Measurements from ENCODE around the gene QRSL1. TPM values are rescaled to one million over a fixed set of nuclear protein-coding genes. Genes with fewer than 3 reads are reported as not detected.
"Not testable (repeated sequence)": the region's sequence is repeated elsewhere in the genome, so short reads cannot be mapped to it uniquely, and the experiment has no call there.

QRSL1 gene, protein sequence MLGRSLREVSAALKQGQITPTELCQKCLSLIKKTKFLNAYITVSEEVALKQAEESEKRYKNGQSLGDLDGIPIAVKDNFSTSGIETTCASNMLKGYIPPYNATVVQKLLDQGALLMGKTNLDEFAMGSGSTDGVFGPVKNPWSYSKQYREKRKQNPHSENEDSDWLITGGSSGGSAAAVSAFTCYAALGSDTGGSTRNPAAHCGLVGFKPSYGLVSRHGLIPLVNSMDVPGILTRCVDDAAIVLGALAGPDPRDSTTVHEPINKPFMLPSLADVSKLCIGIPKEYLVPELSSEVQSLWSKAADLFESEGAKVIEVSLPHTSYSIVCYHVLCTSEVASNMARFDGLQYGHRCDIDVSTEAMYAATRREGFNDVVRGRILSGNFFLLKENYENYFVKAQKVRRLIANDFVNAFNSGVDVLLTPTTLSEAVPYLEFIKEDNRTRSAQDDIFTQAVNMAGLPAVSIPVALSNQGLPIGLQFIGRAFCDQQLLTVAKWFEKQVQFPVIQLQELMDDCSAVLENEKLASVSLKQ
- 13.4 and 22.6 TPM in 2 replicates for total RNA-seq

GRCh38 chr6:106629103-106629858 lies at the start of gene QRSL1, which contains the start of gene RTN4IP1:
QRSL1 (plus strand) TSS chr6:106629578; CDS start chr6:106629682, 104 bp downstream.
RTN4IP1 (minus strand) TSS chr6:106629498; CDS start chr6:106629021, 477 bp downstream.
- Histone ChIP-seq H3K36me3 (ENCODE audit: control insufficient read depth, insufficient read depth, low read length) (no peaks in the 10 kb centered on the region), H3K4me3 (ENCODE audit: low read depth, low read length) (peak within 1 kb of the TSS; percentile 73), H3K27me3 (ENCODE audit: control insufficient read depth, insufficient read depth, low read length) (no peaks in the 10 kb centered on the region)
- DNase-seq (ENCODE audit: low read depth) = peak; percentile 87
- no peak for FAIRE-seq
- TF ChIP-seq, protein P1, sequence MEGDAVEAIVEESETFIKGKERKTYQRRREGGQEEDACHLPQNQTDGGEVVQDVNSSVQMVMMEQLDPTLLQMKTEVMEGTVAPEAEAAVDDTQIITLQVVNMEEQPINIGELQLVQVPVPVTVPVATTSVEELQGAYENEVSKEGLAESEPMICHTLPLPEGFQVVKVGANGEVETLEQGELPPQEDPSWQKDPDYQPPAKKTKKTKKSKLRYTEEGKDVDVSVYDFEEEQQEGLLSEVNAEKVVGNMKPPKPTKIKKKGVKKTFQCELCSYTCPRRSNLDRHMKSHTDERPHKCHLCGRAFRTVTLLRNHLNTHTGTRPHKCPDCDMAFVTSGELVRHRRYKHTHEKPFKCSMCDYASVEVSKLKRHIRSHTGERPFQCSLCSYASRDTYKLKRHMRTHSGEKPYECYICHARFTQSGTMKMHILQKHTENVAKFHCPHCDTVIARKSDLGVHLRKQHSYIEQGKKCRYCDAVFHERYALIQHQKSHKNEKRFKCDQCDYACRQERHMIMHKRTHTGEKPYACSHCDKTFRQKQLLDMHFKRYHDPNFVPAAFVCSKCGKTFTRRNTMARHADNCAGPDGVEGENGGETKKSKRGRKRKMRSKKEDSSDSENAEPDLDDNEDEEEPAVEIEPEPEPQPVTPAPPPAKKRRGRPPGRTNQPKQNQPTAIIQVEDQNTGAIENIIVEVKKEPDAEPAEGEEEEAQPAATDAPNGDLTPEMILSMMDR (IDR thresholded peaks at IDR 0.05; ENCODE audit: insufficient read depth, low read length, severe bottlenecking) = no peak

DNA sequence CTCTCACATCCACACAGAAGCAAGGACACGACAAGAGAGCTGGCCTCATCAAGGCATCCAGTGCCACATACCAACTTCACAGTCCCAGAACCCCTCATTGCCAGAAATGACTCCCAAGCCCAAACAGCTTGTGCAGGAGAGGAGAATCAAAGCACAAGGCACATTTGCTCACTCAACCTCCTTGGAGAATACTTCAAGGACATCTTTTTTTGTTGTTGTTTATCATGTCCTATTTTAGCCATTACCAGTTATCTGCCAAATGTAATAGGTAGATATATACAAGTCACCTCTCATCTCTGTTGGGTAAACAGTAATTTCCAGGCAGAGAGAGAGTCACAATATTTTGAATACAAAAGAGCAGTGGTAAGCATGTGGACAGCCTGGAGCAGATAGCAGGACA lies 47.9 kb upstream of the QRSL1 start:
- DNase-seq (ENCODE audit: low read depth) = no peak
- TF ChIP-seq, protein P1 (IDR thresholded peaks at IDR 0.05; ENCODE audit: insufficient read depth, low read length, severe bottlenecking) = no peak
- H3K36me3 ChIP-seq (ENCODE audit: control insufficient read depth, insufficient read depth, low read length) = peaks cover 3% of the 10 kb centered on the region
- H3K4me3 ChIP-seq (ENCODE audit: low read depth, low read length) = no peak overlapping the region
- no peaks in the 10 kb centered on the region for H3K27me3 ChIP-seq (ENCODE audit: control insufficient read depth, insufficient read depth, low read length)
- no peak for FAIRE-seq

DNA sequence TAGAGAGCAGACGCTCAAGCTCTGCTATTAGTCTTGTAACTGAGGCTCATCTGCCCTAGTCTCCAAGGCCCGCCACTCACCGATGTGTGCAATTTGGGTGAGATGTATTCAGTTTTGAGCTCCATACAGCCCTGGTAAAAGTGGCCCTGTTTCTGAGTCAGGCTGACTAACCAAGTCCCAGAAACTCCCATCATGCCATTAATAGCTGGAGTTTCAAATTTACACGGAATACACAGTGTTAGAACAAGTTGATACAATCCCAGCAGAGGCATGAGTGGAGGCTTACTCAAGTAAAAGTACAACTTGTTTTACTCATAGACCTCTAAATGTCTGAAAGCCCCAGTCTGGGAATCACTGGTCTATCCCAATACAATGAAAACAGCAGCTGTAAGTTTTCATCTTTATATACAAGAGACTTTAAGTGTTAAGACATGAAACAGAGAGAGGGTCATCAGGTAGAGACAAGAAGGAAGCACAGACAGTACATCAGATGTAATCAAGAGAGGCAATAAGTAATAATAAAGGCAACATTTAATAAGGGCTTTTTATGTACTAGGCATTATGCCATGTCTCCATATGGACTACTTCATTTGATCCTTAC lies 42.5 kb upstream of the QRSL1 start:
- Histone ChIP-seq H3K36me3 (ENCODE audit: control insufficient read depth, insufficient read depth, low read length) (peaks cover 4% of the 10 kb centered on the region), H3K4me3 (ENCODE audit: low read depth, low read length) (no peak overlapping the region), H3K27me3 (ENCODE audit: control insufficient read depth, insufficient read depth, low read length) (no peaks in the 10 kb centered on the region)
- TF ChIP-seq, protein P1 (IDR thresholded peaks at IDR 0.05; ENCODE audit: insufficient read depth, low read length, severe bottlenecking) = no peak
- DNase-seq (ENCODE audit: low read depth) = peak; percentile 96
- FAIRE-seq = no peak

GRCh38 chr6:106588937-106589336 lies 40.4 kb upstream of the QRSL1 start:
- not testable (repeated sequence) for H3K36me3 ChIP-seq (ENCODE audit: control insufficient read depth, insufficient read depth, low read length); H3K4me3 ChIP-seq (ENCODE audit: low read depth, low read length); H3K27me3 ChIP-seq (ENCODE audit: control insufficient read depth, insufficient read depth, low read length); FAIRE-seq; DNase-seq (ENCODE audit: low read depth)

DNA sequence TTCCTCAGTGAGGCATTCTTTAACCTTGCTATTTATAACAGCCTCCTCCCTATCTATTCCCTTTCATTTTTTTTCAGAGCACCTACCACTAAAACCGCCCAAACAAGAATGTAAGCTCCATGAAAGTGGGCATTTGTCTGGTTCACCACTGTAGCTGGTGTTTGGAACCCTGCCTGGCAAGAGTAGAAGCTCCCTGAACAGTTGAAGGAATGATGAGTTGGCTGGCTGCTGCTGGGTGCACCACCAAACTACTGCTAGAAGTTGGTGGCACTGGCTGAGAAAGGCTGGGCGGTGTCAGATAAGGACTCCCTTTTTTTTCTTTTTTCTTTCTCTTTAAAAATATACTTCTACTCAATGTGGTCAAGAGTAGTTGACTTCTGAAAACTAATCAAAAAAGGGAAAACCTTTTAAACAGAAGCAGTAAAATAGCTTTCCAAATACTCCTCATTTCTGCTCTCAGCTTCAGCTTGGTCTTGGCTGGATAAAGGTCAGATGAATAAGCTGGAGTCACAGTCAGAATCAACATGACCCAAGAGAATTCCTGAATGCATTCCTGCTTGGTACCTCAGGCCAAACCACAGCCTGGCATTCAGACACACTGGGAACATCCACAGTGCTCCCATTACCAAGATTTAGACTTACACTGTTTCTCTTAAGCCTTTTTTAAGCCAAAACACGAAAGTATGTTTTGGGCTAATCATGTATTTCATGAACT lies 38.1 kb upstream of the QRSL1 start:
- no peak overlapping the region for H3K4me3 ChIP-seq (ENCODE audit: low read depth, low read length)
- peaks cover 1% of the 10 kb centered on the region for H3K36me3 ChIP-seq (ENCODE audit: control insufficient read depth, insufficient read depth, low read length)
- DNase-seq (ENCODE audit: low read depth) = peak; percentile 78
- no peaks in the 10 kb centered on the region for H3K27me3 ChIP-seq (ENCODE audit: control insufficient read depth, insufficient read depth, low read length)
- TF ChIP-seq, protein P1 (IDR thresholded peaks at IDR 0.05; ENCODE audit: insufficient read depth, low read length, severe bottlenecking) = no peak
- FAIRE-seq = peak; percentile 28

Data from bronchial epithelial cell (primary cell).